HG02852 (cell line): Measurements from ENCODE around the gene IFT80.

Experiments used
- ATAC-seq: cut with Tn5 transposase; IDR thresholded peaks from one replicate; pipeline ENCODE4 v1.9.1; 2021; ENCODE audit warnings: mild to moderate bottlenecking, moderate library complexity; ENCODE audit not compliant: unreplicated experiment

IFT80 gene

DNA sequence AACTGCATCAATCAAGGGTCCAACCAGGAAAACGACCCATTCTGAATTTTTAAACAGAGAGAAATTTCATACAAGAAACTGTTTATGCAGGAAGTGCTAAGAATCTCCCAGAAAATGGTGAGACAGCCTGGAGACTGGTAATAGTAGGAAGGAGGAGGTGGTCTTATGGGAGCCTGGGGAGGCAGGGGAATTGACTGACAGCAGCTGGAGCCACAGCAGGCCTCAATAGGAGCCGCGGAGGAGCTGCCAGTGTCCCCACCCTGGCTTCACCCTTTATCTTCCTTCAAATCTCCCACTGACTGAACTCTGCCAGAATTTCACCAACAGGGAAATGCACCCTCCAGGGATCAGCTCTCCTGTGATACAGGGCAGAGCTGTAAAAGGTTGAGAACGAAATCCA lies 181.3 kb downstream of the IFT80 start:
- no peak for ATAC-seq

DNA sequence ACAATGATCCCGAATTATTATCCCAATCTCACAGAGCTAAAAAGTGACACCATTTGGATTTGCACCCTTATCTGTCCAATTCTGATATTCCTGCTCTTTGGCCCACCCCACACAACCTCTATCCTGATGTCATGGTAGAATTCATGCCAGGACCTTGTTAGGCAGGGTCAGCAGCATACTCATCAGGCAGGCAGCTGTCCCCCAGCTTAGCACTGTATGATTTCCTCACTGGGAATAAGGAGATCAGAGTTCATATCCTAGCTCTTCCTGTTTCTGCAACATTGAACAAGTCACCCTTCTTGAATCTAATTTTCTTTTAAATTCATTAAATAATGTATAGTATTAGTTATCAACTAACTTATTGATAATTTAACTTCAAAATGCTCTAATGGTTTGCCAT lies 185.8 kb downstream of the IFT80 start:
- no peak for ATAC-seq

DNA sequence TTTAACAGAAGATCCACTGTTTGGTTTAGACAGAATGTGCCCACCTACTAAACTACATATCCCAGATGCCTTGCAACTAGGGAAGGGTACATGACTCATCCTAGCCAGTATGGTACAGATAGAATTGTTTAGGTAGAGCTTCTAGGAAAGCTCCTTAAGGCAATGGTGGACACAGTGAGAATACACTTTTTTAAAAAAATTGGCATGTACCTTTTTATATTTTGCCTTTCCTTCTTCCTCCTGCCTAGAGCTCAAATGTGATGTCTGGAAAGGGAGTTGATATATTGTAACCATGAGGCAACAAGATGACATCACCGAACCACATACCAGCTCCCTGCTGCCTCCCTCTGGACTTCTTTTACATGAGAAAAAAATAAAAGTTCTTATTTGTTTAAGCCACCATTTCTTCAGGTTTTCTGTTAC lies 188.2 kb downstream of the IFT80 start:
- no peak for ATAC-seq

DNA sequence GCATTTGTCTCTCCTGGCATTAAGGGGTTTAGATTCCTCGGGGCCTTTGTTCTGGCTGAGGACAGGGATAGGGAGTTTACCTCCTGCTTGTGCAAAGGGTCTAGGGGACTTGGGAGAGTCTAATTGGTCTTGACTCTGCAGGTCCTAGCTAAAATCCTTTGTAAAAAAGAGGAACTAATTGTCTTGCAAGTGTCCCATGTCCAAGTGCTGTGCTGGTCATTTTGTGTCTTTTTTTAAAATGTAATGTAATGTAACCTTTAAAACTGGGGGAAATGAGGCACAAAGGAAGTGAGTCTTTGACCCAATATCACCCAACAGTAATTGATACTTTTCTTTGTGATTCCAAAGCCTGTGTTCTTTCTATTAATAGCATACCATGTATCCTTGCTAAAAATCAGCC lies 188.7 kb downstream of the IFT80 start:
- ATAC-seq, result no peak
